ENCODE results near the gene TRIM13. TPM values are rescaled to one million over a fixed set of nuclear protein-coding genes. Genes with fewer than 3 reads are reported as not detected.
"Not testable (repeated sequence)": the region's sequence is repeated elsewhere in the genome, so short reads cannot be mapped to it uniquely, and the experiment has no call there.

TRIM13 gene
- total RNA-seq, 1 donor from 2014 or later = 17.9 TPM

GRCh38 chr13:50055454-50055853 is 58.6 kb downstream of the TRIM13 start:
- intact Hi-C loops (cut with micrococcal nuclease) = loop anchor here (2.0 kb wide), 1 partner anchor 15 kb away; no protein-coding TSS in a partner anchor

GRCh38 chr13:50060718-50061117 is 63.9 kb downstream of the TRIM13 start:
- intact Hi-C loops (cut with micrococcal nuclease) = no loop called here

- intact Hi-C loops (cut with micrococcal nuclease) = not testable (repeated sequence)
These were observed 65.5 kb downstream of the TRIM13 start for GRCh38 chr13:50062336-50062735.

- intact Hi-C loops (cut with micrococcal nuclease) = no loop called here
These were observed 68.9 kb downstream of the TRIM13 start for GRCh38 chr13:50065712-50066111.

Other genes with a start within 250 kb of the TRIM13 start
- gene KPNA3, start 204.4 kb upstream of the TRIM13 start, total RNA-seq = 41.5 and 42.4 TPM in 2 replicates
- 3.6 and 3.8 TPM in 2 replicates for gene SPRYD7, start 60.7 kb upstream of the TRIM13 start, total RNA-seq
- gene KCNRG, start 18.4 kb downstream of the TRIM13 start, total RNA-seq = 0.18 and 0.27 TPM in 2 replicates